HG03039 (cell line): ENCODE results near the gene FBXO30.

Source experiments
- ATAC-seq: cut with Tn5 transposase; IDR thresholded peaks from one replicate; pipeline ENCODE4 v1.9.1; 2021; ENCODE audit warnings: mild to moderate bottlenecking, moderate library complexity; ENCODE audit not compliant: unreplicated experiment

The FBXO30 gene

GRCh38 chr6:145818796-145819195, 4.2 kb upstream of the FBXO30 start:
- ATAC-seq: no peak

GRCh38 chr6:145816392-145816791, 1.8 kb upstream of the FBXO30 start:
- no peak for ATAC-seq

DNA sequence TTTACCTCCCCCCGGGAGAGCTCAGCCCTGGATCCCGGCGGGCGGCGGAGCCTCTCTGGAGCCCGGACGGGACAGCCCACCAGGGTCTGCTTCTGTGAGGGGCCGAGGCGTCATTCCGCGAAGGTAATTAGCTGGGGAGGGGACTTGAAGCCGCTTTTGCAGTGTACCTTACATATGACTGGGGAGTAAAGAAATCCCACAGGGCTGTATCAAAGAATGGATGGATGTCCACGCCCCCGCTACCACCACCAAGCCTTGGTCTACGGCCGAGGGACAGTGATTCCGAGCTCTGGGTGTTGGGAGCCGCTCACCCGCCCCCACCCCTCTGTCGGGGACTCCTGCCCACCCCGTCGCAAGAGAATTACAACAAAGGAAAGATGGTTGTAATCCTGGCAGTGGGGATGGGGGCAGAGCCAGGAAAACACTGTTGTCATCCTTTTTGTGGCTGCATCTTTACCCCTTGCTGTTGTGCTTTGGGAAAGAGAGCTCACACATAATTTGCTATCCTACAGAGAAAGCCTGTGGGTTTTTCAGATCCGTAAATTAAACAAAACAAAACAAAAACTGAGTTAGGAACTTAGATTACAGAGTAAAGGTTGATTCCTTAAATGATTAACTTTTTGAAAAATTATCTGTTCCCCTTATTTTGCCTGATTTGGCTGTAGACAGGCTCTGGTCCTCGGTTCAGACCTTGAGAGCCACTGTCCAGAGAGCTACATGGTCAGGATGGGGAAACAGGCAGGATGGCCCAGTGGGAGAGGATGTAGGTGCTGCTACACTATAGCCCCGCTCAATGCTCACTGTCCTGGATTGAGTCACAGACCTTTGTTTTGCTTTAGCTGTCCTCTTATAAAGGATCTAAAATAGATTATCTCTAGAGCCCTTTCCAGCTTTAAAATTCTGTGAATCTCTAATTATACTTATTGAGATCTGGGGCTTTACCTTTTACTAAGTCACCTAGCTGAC, 997 bp upstream of the FBXO30 start:
- ATAC-seq: peak; percentile 3

DNA sequence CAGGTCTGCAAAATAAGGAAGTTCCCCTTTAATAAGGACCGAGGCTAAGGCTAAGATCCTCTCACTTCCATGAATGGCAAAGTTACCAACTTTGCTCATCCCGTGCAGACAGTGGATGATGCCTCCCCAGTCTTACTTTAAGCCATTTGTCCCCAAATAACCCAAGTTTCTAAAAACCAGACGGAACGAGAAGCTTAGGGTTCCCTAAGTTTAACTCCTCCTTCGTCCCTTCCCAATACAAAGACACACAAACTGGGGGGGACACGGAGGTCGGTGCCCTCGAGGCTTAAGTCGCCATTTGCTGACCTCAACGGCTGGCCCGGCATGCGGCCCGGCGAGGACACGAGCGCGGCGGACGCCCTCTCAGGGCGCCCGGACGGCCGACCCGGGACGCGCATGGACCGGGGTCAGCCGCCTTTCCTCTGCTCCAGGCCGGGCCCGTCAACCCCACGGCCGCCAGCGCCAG, 527 bp downstream of the FBXO30 start:
- peak; percentile 13 for ATAC-seq

GRCh38 chr6:145813285-145814034, 1.1 kb downstream of the FBXO30 start:
- no peak for ATAC-seq

GRCh38 chr6:145811741-145812140, 2.9 kb downstream of the FBXO30 start:
- ATAC-seq: no peak

- no peak for ATAC-seq
Observed at GRCh38 chr6:145809785-145810184, 4.8 kb downstream of the FBXO30 start.

DNA sequence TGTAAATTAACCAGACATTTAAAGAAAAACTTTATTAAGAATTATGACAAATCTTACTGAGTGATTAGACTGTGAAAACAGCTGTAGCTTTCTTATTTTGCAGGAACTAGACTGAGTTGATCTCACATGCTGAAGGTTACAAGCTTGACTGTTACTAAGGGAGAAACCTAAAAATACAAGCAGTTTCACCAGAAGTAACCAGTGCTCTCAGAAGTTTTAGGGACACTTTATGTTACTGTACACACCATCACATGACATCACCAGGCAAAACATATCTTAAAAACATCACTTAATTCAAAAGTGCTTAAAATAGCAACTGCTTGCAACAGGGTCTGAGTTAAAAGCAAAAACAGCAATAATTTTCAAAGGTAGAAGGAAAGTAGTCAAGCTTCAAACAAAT, 5.4 kb downstream of the FBXO30 start:
- peak; percentile 66 for ATAC-seq

- ATAC-seq: no peak
Observed at GRCh38 chr6:145808239-145808638, 6.4 kb downstream of the FBXO30 start.

DNA sequence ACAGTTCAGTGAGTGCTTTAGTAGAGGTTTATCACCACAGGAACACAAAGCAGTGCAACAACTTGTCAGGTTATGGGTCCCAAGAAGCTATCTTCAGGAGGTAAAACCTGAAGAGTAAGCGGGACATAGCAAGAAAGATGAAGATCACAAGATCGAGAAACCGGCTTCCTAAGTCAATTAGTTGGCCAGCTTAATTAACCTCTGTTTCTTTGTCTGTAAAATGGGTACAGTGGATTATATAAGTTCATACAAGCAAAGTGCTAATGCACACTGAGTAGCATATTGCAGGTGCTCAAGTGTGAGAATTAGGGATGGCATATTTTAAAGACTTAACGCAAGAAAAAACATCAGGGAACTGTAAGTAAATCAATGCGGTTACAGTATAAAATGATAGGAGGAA, 12.5 kb downstream of the FBXO30 start:
- ATAC-seq: no peak

GRCh38 chr6:145801021-145801420, 13.6 kb downstream of the FBXO30 start:
- no peak for ATAC-seq

GRCh38 chr6:145798530-145798929, 16.1 kb downstream of the FBXO30 start:
- no peak for ATAC-seq

- no peak for ATAC-seq
Observed at GRCh38 chr6:145789443-145789842, 25.2 kb downstream of the FBXO30 start.

- ATAC-seq: no peak
Observed at GRCh38 chr6:145787688-145788087, 26.9 kb downstream of the FBXO30 start.

GRCh38 chr6:145784683-145785082, 29.9 kb downstream of the FBXO30 start:
- ATAC-seq: peak; percentile 62

- ATAC-seq: no peak
Observed at GRCh38 chr6:145783796-145784195, 30.8 kb downstream of the FBXO30 start.

- ATAC-seq: no peak
Observed at GRCh38 chr6:145772846-145773245, 41.7 kb downstream of the FBXO30 start.

- ATAC-seq: no peak
Observed at GRCh38 chr6:145765449-145765848, 49.1 kb downstream of the FBXO30 start.

GRCh38 chr6:145763742-145764141, 50.9 kb downstream of the FBXO30 start:
- no peak for ATAC-seq

- no peak for ATAC-seq
Observed at GRCh38 chr6:145761584-145761983, 53.0 kb downstream of the FBXO30 start.

DNA sequence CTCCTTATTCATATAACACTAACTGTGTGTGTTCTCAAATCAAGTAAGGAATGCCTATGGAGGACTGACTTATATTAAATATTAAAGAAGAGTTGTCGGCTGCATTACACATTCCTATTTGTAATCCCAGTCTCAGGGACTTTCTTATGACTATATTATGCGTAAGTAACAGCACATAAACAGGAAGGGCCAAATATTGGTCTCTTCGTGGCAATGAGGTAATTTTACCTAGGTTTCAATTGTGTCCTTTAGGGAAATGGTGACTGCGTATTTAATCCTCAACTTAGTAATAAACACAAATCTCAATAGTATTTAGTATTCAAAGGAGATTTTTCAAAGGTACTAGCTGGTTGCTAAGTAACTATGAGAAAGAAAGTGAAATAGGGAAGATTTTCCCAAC, 56.5 kb downstream of the FBXO30 start:
- ATAC-seq: no peak

GRCh38 chr6:145756170-145756662, 58.4 kb downstream of the FBXO30 start:
- no peak for ATAC-seq
